ENCODE data around the gene PNMA6E. TPM values are rescaled to one million over a fixed set of nuclear protein-coding genes. Genes with fewer than 3 reads are reported as not detected.

The PNMA6E gene
- total RNA-seq: not detected in 2 replicates

GRCh38 chrX:153401133-153401764 lies at the start of gene PNMA6E:
Gene PNMA6E, minus strand, starts transcription at chrX:153401350. Its CDS starts 2,501 bp downstream, at chrX:153398849.

GRCh38 chrX:153445856-153446635 lies 44.9 kb upstream of the PNMA6E start, which contains the start of gene TREX2:
Gene TREX2, minus strand, starts transcription at chrX:153446056. Its CDS starts 626 bp downstream, at chrX:153445430.

GRCh38 chrX:153411255-153411987 lies 10.3 kb upstream of the PNMA6E start, which contains the start of gene ZFP92:
Gene ZFP92, plus strand, starts transcription at chrX:153411472. Its CDS starts 6,851 bp downstream, at chrX:153418323.

Other genes with a start within 250 kb of the PNMA6E start
- gene MAGEA1, start 222.1 kb downstream of the PNMA6E start, total RNA-seq: not detected in 2 replicates
- not detected in 2 replicates for gene PNMA6F, start 79.6 kb downstream of the PNMA6E start, total RNA-seq
- gene ZNF275, start 67.2 kb downstream of the PNMA6E start, total RNA-seq: 3.9 and 4.4 TPM in 2 replicates
- under 0.01 TPM in 2 replicates for gene ZFP92, start 10.1 kb upstream of the PNMA6E start, total RNA-seq
- 1.3 and 2.0 TPM in 2 replicates for gene TREX2, start 44.7 kb upstream of the PNMA6E start, total RNA-seq
- 6.9 and 12.3 TPM in 2 replicates for gene HAUS7, start 69.2 kb upstream of the PNMA6E start, total RNA-seq
- 2.4 and 5.3 TPM in 2 replicates for gene BGN, start 93.6 kb upstream of the PNMA6E start, total RNA-seq
- not detected in 2 replicates for gene ATP2B3, start 116.3 kb upstream of the PNMA6E start, total RNA-seq
- 20.7 and 31.1 TPM in 2 replicates for gene CCNQ, start 197.8 kb upstream of the PNMA6E start, total RNA-seq
- gene DUSP9, start 245.9 kb upstream of the PNMA6E start, total RNA-seq: not detected in 2 replicates